Natural killer cell treated with Interleukin-12 subunit alpha and Interleukin-12 subunit beta and Interleukin-15 and Interleukin-18, amount 100 ng/mL, for 72 hours (primary cell): ENCODE data around the gene GUCY2D. TPM values are rescaled to one million over a fixed set of nuclear protein-coding genes. Genes with fewer than 3 reads are reported as not detected.
A peak's percentile ranks its signal among the peaks of the same experiment; 100 is the strongest.
"Not testable (repeated sequence)": the region's sequence is repeated elsewhere in the genome, so short reads cannot be mapped to it uniquely, and the experiment has no call there.

Experiments
- ATAC-seq, 2 donors: fragments of 150-1000 bp; cut with Tn5 transposase in 1 of 2; sonication (Bioruptor Pico), chemical (Tn5 transposase) in 1 of 2; 2 replicates each; pipeline ENCODE4 v1.10.0; 2021
- DNase-seq: peaks from one replicate; pipeline ENCODE4 v3.0.0; 2022; ENCODE audit warnings: low spot score
- H3K27ac Mint-ChIP-seq, 2 donors: 1 replicate in 1 of 2; 2 replicates in 1 of 2; pipeline ENCODE4 v1.8.0; 2022; ENCODE audit warnings: mixed read lengths in 2 of 2, mild to moderate bottlenecking in 1 of 2, moderate library complexity in 1 of 2
- H3K27me3 Mint-ChIP-seq, 2 donors: 1 replicate in 1 of 2; 2 replicates in 1 of 2; pipeline ENCODE4 v1.8.0; 2022; ENCODE audit warnings: mixed read lengths in 2 of 2
- H3K36me3 Mint-ChIP-seq: one replicate; pipeline ENCODE4 v1.8.0; 2022; ENCODE audit warnings: mixed read lengths
- H3K4me1 Mint-ChIP-seq, 2 donors: 1 replicate in 1 of 2; 2 replicates in 1 of 2; pipeline ENCODE4 v1.8.0; 2022; ENCODE audit warnings: low read depth in 2 of 2, mixed read lengths in 2 of 2, mild to moderate bottlenecking in 1 of 2
- H3K4me3 Mint-ChIP-seq: one replicate; pipeline ENCODE4 v1.8.0; 2022; ENCODE audit warnings: mixed read lengths
- H3K9me3 Mint-ChIP-seq: 2 replicates; pipeline ENCODE4 v1.8.0; 2022; ENCODE audit warnings: mixed read lengths
- total RNA-seq, 2 donors: library from RNA; stranded (reverse); gene quantifications; one replicate each; pipeline ENCODE4 v1.2.3, GENCODE V29; 2022

The GUCY2D gene
- total RNA-seq, 2 donors from 2014 or later = not detected

GRCh38 chr17:8016632-8017424 is 14.4 kb downstream of the GUCY2D start:
- H3K36me3 Mint-ChIP-seq = no peaks in the 10 kb centered on the region
- H3K4me3 Mint-ChIP-seq = peak overlapping the region; percentile 62
- peaks cover 5 to 9% of the 10 kb centered on the region in 2 donors for H3K4me1 Mint-ChIP-seq
- peaks cover 7 to 12% of the 10 kb centered on the region in 2 donors for H3K27me3 Mint-ChIP-seq
- ATAC-seq = peak; percentile 67 to 76
- peak overlapping the region in 1 of 2 donors; percentile 39 for H3K27ac Mint-ChIP-seq
- H3K9me3 Mint-ChIP-seq = no peaks in the 10 kb centered on the region
- DNase-seq = no peak

- no peaks in the 10 kb centered on the region for H3K36me3 Mint-ChIP-seq
- H3K4me1 Mint-ChIP-seq = peaks cover 5 to 7% of the 10 kb centered on the region in 2 donors
- no peaks in the 10 kb centered on the region for H3K9me3 Mint-ChIP-seq
- no peak overlapping the region for H3K27ac Mint-ChIP-seq
- H3K27me3 Mint-ChIP-seq = peaks cover 7 to 14% of the 10 kb centered on the region in 2 donors
- ATAC-seq (no peak), DNase-seq (no peak)
- no peak overlapping the region for H3K4me3 Mint-ChIP-seq
Observed at GRCh38 chr17:8018436-8018835, 16.0 kb downstream of the GUCY2D start.

GRCh38 chr17:8019166-8019565 is 16.8 kb downstream of the GUCY2D start:
- H3K27me3 Mint-ChIP-seq = peaks cover 8 to 14% of the 10 kb centered on the region in 2 donors
- H3K9me3 Mint-ChIP-seq = no peaks in the 10 kb centered on the region
- no peaks in the 10 kb centered on the region for H3K36me3 Mint-ChIP-seq
- ATAC-seq = no peak
- H3K4me3 Mint-ChIP-seq = no peak overlapping the region
- H3K27ac Mint-ChIP-seq = no peak overlapping the region
- no peak for DNase-seq
- H3K4me1 Mint-ChIP-seq = peaks cover 5% of the 10 kb centered on the region in 2 donors

GRCh38 chr17:8019665-8020650 is 17.5 kb downstream of the GUCY2D start:
- Mint-ChIP-seq H3K4me3 (no peak overlapping the region), H3K36me3 (no peaks in the 10 kb centered on the region), H3K9me3 (no peaks in the 10 kb centered on the region), H3K27ac (no peak overlapping the region), H3K4me1 (peaks cover 5% of the 10 kb centered on the region in 2 donors), H3K27me3 (peaks cover 14 to 15% of the 10 kb centered on the region in 2 donors)
- no peak for ATAC-seq
- no peak for DNase-seq

GRCh38 chr17:8020776-8021564 is 18.6 kb downstream of the GUCY2D start:
- Mint-ChIP-seq H3K4me3 (no peak overlapping the region), H3K4me1 (peaks cover 5% of the 10 kb centered on the region in 2 donors), H3K9me3 (no peaks in the 10 kb centered on the region), H3K36me3 (no peaks in the 10 kb centered on the region), H3K27ac (no peak overlapping the region), H3K27me3 (peaks cover 12 to 16% of the 10 kb centered on the region in 2 donors)
- DNase-seq = no peak
- ATAC-seq = no peak

- Mint-ChIP-seq H3K4me3 (no peak overlapping the region), H3K4me1 (peaks cover 2 to 4% of the 10 kb centered on the region in 2 donors), H3K9me3 (no peaks in the 10 kb centered on the region), H3K27me3 (peaks cover 10 to 17% of the 10 kb centered on the region in 2 donors), H3K36me3 (no peaks in the 10 kb centered on the region), H3K27ac (no peak overlapping the region)
- DNase-seq (no peak), ATAC-seq (peak in 1 of 2 donors; percentile 15)
Observed at GRCh38 chr17:8021565-8022359, 19.3 kb downstream of the GUCY2D start.

- no peaks in the 10 kb centered on the region for H3K36me3 Mint-ChIP-seq
- H3K27ac Mint-ChIP-seq = no peak overlapping the region
- no peak overlapping the region for H3K4me3 Mint-ChIP-seq
- H3K4me1 Mint-ChIP-seq = no peaks in the 10 kb centered on the region
- DNase-seq (no peak), ATAC-seq (no peak)
- H3K9me3 Mint-ChIP-seq = no peaks in the 10 kb centered on the region
- peaks cover 12 to 20% of the 10 kb centered on the region in 2 donors for H3K27me3 Mint-ChIP-seq
Observed at GRCh38 chr17:8022360-8023003, 20.1 kb downstream of the GUCY2D start.

GRCh38 chr17:8024161-8024560 is 21.7 kb downstream of the GUCY2D start:
- H3K4me3 Mint-ChIP-seq, ATAC-seq, H3K4me1 Mint-ChIP-seq, DNase-seq, H3K36me3 Mint-ChIP-seq, H3K9me3 Mint-ChIP-seq, H3K27ac Mint-ChIP-seq: not testable (repeated sequence)
- H3K27me3 Mint-ChIP-seq = peaks cover 21 to 29% of the 10 kb centered on the region in 2 donors

GRCh38 chr17:8025176-8025911 is 22.9 kb downstream of the GUCY2D start:
- no peaks in the 10 kb centered on the region for H3K9me3 Mint-ChIP-seq
- no peaks in the 10 kb centered on the region for H3K4me1 Mint-ChIP-seq
- ATAC-seq = no peak
- no peaks in the 10 kb centered on the region for H3K36me3 Mint-ChIP-seq
- DNase-seq = no peak
- H3K27me3 Mint-ChIP-seq = peaks cover 19 to 29% of the 10 kb centered on the region in 2 donors
- H3K27ac Mint-ChIP-seq = no peak overlapping the region
- H3K4me3 Mint-ChIP-seq = no peak overlapping the region

- peaks cover 26 to 50% of the 10 kb centered on the region in 2 donors for H3K27me3 Mint-ChIP-seq
Observed at GRCh38 chr17:8029121-8029520, 26.7 kb downstream of the GUCY2D start.

GRCh38 chr17:8031261-8031661 is 28.8 kb downstream of the GUCY2D start:
- Mint-ChIP-seq H3K27ac (no peak overlapping the region), H3K36me3 (no peaks in the 10 kb centered on the region), H3K4me3 (no peak overlapping the region), H3K9me3 (no peaks in the 10 kb centered on the region), H3K4me1 (no peaks in the 10 kb centered on the region), H3K27me3 (peaks cover 26 to 42% of the 10 kb centered on the region in 2 donors)
- no peak for DNase-seq
- ATAC-seq = no peak

More at GRCh38 chr17:8029121-8029520, 26.7 kb downstream of the GUCY2D start:
- Mint-ChIP-seq H3K9me3 (no peaks in the 10 kb centered on the region), H3K27ac (peak overlapping the region in 1 of 2 donors; percentile 28), H3K4me3 (no peak overlapping the region), H3K36me3 (no peaks in the 10 kb centered on the region), H3K4me1 (no peaks in the 10 kb centered on the region)
- no peak for ATAC-seq
- no peak for DNase-seq

- Mint-ChIP-seq H3K4me3 (no peak overlapping the region), H3K36me3 (no peaks in the 10 kb centered on the region), H3K4me1 (no peaks in the 10 kb centered on the region), H3K9me3 (no peaks in the 10 kb centered on the region), H3K27me3 (peaks cover 25 to 40% of the 10 kb centered on the region in 2 donors), H3K27ac (no peak overlapping the region)
- DNase-seq (no peak), ATAC-seq (no peak)
Observed at GRCh38 chr17:8031950-8032349, 29.5 kb downstream of the GUCY2D start.
